Endothelial cell of umbilical vein (primary cell): Measurements from ENCODE around the gene ZFR2. TPM values are rescaled to one million over a fixed set of nuclear protein-coding genes. Genes with fewer than 3 reads are reported as not detected.

Source experiments
- BruUV-seq: library from RNA; stranded (reverse); fragments of 400-500 nt; replicated peaks from 2 replicates; lab custom pipeline; 2021; lab: Mats Ljungman, UMichigan
- CTCF ChIA-PET: fragments of 300-600, 350-600 bp; sonication (Branson Sonifier 250); formaldehyde crosslinking; loops from one replicate; lab custom pipeline; 2021; ENCODE audit warnings: antibody characterized with exemption, inconsistent platforms; lab: Charles Lee
- POLR2A ChIA-PET: fragments of 300-600, 350-600 bp; sonication (Branson Sonifier 250); formaldehyde crosslinking; loops from one replicate; lab custom pipeline; 2021; ENCODE audit warnings: antibody characterized with exemption, inconsistent platforms; lab: Charles Lee
- DNase-seq: peaks from one replicate; pipeline ENCODE4 v3.0.0-alpha.2; 2011; ENCODE audit warnings: low read depth, low spot score
- FAIRE-seq: peaks from 2 replicates; lab custom pipeline; 2011; peaks lifted over from hg19 to GRCh38; lab: Jason Lieb, UNC
- H2AFZ ChIP-seq: 2 replicates; pipeline ENCODE4 v1.6.0; 2012; ENCODE audit warnings: low read depth, low read length, control low read depth, inconsistent platforms
- H3K27ac ChIP-seq: 2 replicates; pipeline ENCODE4 v1.5.1; 2011; ENCODE audit warnings: low read depth, mild to moderate bottlenecking, control low read depth, low read length, moderate library complexity; ENCODE audit not compliant: insufficient read depth
- H3K27me3 ChIP-seq, 2 experiments: 2 replicates each; pipeline versions ENCODE4 v1.6.0 to v1.6.1; 2011; ENCODE audit warnings: low read length in 2 of 2, mixed read lengths in 1 of 2; ENCODE audit not compliant: control insufficient read depth in 2 of 2, insufficient read depth in 2 of 2
- H3K36me3 ChIP-seq, 2 experiments: 2 replicates in 1 of 2; 3 replicates in 1 of 2; pipeline ENCODE4 v1.5.1; 2011; ENCODE audit warnings: low read length in 2 of 2, mild to moderate bottlenecking in 1 of 2, moderate library complexity in 1 of 2; ENCODE audit not compliant: control insufficient read depth in 2 of 2, insufficient read depth in 2 of 2; ENCODE audit errors: extremely low read depth in 1 of 2
- H3K4me1 ChIP-seq: 3 replicates; pipeline ENCODE4 v1.5.1; 2011; ENCODE audit warnings: mild to moderate bottlenecking, low read length; ENCODE audit not compliant: control insufficient read depth, insufficient read depth; ENCODE audit errors: extremely low read depth
- H3K4me2 ChIP-seq: 2 replicates; pipeline ENCODE4 v1.6.1; 2011; ENCODE audit warnings: low read length, control low read depth, mixed read lengths; ENCODE audit not compliant: insufficient read depth
- H3K4me3 ChIP-seq, 3 experiments: fragments of 200-600 bp in 1 of 3; sonication (generic), shearing (Covaris generic) in 1 of 3; replicated peaks in 1 of 3; 2 replicates each; pipeline ENCODE4 v1.5.1; 2011 to 2016; ENCODE audit warnings: control low read depth in 3 of 3, low read length in 3 of 3, mild to moderate bottlenecking in 2 of 3, inconsistent platforms in 1 of 3, low read depth in 1 of 3, moderate library complexity in 1 of 3; ENCODE audit not compliant: insufficient read depth in 1 of 3
- H3K79me2 ChIP-seq: 2 replicates; pipeline ENCODE4 v1.6.0; 2012; ENCODE audit warnings: low read length, inconsistent platforms; ENCODE audit not compliant: control insufficient read depth, insufficient read depth
- H3K9ac ChIP-seq: replicated peaks from 2 replicates; pipeline ENCODE3; 2011; ENCODE audit warnings: low read length, control low read depth; ENCODE audit not compliant: insufficient read depth; ENCODE audit errors: extremely low read depth
- H3K9me1 ChIP-seq: replicated peaks from 3 replicates; pipeline ENCODE4 v1.6.0; 2011; ENCODE audit warnings: mild to moderate bottlenecking, low read length; ENCODE audit not compliant: control insufficient read depth, insufficient read depth; ENCODE audit errors: extremely low read depth
- H3K9me3 ChIP-seq: replicated peaks from 2 replicates; pipeline ENCODE4 v1.5.1; 2012; ENCODE audit warnings: low read length, inconsistent platforms; ENCODE audit not compliant: control insufficient read depth, insufficient read depth
- H4K20me1 ChIP-seq: replicated peaks from 2 replicates; pipeline ENCODE3; 2011; ENCODE audit warnings: mild to moderate bottlenecking, low read length; ENCODE audit not compliant: control insufficient read depth, insufficient read depth; ENCODE audit errors: extremely low read depth
- EZH2 ChIP-seq: IDR thresholded peaks from 2 replicates; pipeline ENCODE4 v1.6.1; 2012; ENCODE audit warnings: borderline replicate concordance, low read depth, mild to moderate bottlenecking, moderate library complexity, low read length, inconsistent platforms; ENCODE audit not compliant: severe bottlenecking
- FOS ChIP-seq: IDR thresholded peaks from 2 replicates; pipeline ENCODE4 v1.6.1; 2011; ENCODE audit warnings: mild to moderate bottlenecking, low read length, moderate library complexity, borderline replicate concordance; ENCODE audit not compliant: insufficient read depth
- GATA2 ChIP-seq: IDR thresholded peaks from 2 replicates; pipeline ENCODE4 v1.7.0; 2011; ENCODE audit warnings: low read depth, mild to moderate bottlenecking, moderate library complexity, mixed read lengths, low read length; ENCODE audit not compliant: insufficient read length, insufficient read depth
- JUN ChIP-seq: IDR thresholded peaks from 2 replicates; pipeline ENCODE4 v1.6.1; 2011; ENCODE audit warnings: borderline replicate concordance, low read depth; ENCODE audit not compliant: insufficient read length, insufficient read depth
- MAX ChIP-seq: IDR thresholded peaks from 2 replicates; pipeline ENCODE4 v1.6.1; 2011; ENCODE audit not compliant: insufficient read depth, insufficient read length
- MYC ChIP-seq: IDR thresholded peaks from one replicate; pipeline ENCODE4 v1.6.1; 2011; ENCODE audit warnings: mild to moderate bottlenecking, low read depth, low read length
- POLR2A ChIP-seq: IDR thresholded peaks from 2 replicates; pipeline ENCODE4 v1.6.1; 2012; ENCODE audit warnings: low read depth, mild to moderate bottlenecking, control low read depth, low read length
- POLR2AphosphoS5 ChIP-seq: IDR thresholded peaks from 2 replicates; pipeline ENCODE4 v1.6.1; 2012; ENCODE audit warnings: low read depth, mild to moderate bottlenecking, control low read depth, low read length, moderate library complexity; ENCODE audit not compliant: insufficient read depth
- dilution Hi-C: fragments of 300-500 bp; cut with MboI; formaldehyde crosslinking; loops from one replicate; pipeline ENCODE4 v1.15.0; 2019; ENCODE audit warnings: low sequenced_read_pairs; ENCODE audit not compliant: extremely low pct_ligation_motif_present
- intact Hi-C: fragments of 100-400 bp; cut with micrococcal nuclease; formaldehyde crosslinking; loops from one replicate; pipeline ENCODE4 v1.10.0; 2022
- polyA plus RNA-seq, 4 experiments: library from polyadenylated mRNA; depleted of rRNA in 3 of 4; stranded (reverse) in 3 of 4; unstranded in 1 of 4; fragments of >200 nt; gene quantifications; 2 replicates each; pipeline versions ENCODE4 v1.2.1 to v1.2.3, GENCODE V29; 2011 to 2012; ENCODE audit warnings: missing spikeins in 1 of 4
- total RNA-seq: library from RNA; stranded (reverse); gene quantifications from 2 replicates; pipeline ENCODE4 v1.2.3, GENCODE V29; 2021
- TF ChIP-seq, protein P1 (sequence below), 2 donors: IDR thresholded peaks; 1 replicate in 1 of 2; 2 replicates in 1 of 2; pipeline ENCODE4 v1.5.1; 2011; ENCODE audit warnings: low read length in 2 of 2, mild to moderate bottlenecking in 2 of 2, moderate library complexity in 2 of 2, control low read depth in 1 of 2, inconsistent platforms in 1 of 2, low read depth in 1 of 2; ENCODE audit not compliant: insufficient read depth in 1 of 2; ENCODE audit errors: extremely low read depth in 1 of 2

The ZFR2 gene
- total and polyA plus RNA-seq, 2 donors (not counting 3 experiments of a cell fraction or from before 2014, with no cell fraction given) = not detected

- Histone ChIP-seq H3K36me3 (no peaks in the 10 kb centered on the region), H3K9me3 (no peaks in the 10 kb centered on the region), H3K79me2 (no peaks in the 10 kb centered on the region), H3K4me3 (no peak overlapping the region), H4K20me1 (no peaks in the 10 kb centered on the region), H3K9me1 (no peaks in the 10 kb centered on the region), H3K4me1 (no peaks in the 10 kb centered on the region), H3K27ac (no peak overlapping the region), H3K4me2 (no peak overlapping the region), H2AFZ (no peak overlapping the region), H3K9ac (no peak overlapping the region), H3K27me3 (no peaks in the 10 kb centered on the region)
- ChIA-PET CTCF (interaction anchor here (0.6 to 3.8 kb wide), 3 partner anchors 12 to 39 kb away, joined by 4 to 22 read pairs (median 6); no protein-coding TSS in a partner anchor), POLR2A (no interaction called here)
- intact Hi-C loops (no loop called here), dilution Hi-C loops (no loop called here)
- BruUV-seq = no TSS peak
- FAIRE-seq (no peak), DNase-seq (no peak)
- TF ChIP-seq GATA2 = no peak
Measured at GRCh38 chr19:3809881-3810707, 58.7 kb downstream of the ZFR2 start.

DNA sequence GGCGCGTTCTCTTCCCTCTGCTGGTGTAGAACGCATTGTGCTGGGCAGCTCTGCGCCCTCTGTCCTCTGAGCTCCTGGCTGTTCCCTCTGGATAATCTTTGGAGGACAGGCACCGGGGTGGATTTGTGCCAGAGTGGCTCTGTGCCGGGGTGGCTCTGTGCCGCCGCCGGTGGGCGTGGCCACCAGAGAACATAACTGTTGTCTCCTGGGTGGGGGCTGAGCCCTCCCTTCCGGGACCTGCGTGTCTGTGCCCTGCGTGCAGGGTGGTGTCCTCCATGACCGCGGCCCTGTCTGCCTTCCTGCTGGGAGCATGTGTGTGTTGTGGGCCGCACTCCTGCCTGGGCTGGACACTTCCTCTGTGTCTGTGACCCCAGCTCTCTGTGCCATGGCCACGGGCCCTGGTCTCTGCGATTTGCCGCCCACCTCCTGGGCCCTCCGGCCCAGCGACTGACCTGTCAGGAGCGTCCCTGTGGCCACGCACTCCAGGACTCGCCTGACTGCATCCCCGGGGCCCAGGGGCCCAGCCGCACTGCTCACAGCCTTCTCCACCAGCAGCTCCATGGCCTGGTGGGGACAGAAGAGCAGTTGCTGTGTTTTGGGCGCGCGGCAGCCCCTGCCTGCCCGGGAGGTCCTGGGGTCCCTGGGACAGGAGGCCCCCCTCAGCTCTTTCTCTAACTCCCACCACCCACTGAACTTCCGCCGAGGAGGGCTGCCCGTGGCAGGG, 60.3 kb downstream of the ZFR2 start:
- intact Hi-C loops = no loop called here
- Histone ChIP-seq H3K4me3 (no peak overlapping the region), H3K9me1 (no peaks in the 10 kb centered on the region), H3K4me1 (no peaks in the 10 kb centered on the region), H3K9me3 (no peaks in the 10 kb centered on the region), H2AFZ (no peak overlapping the region), H3K36me3 (no peaks in the 10 kb centered on the region), H4K20me1 (no peaks in the 10 kb centered on the region), H3K79me2 (no peaks in the 10 kb centered on the region), H3K27ac (no peak overlapping the region), H3K4me2 (no peak overlapping the region), H3K27me3 (no peaks in the 10 kb centered on the region), H3K9ac (no peak overlapping the region)
- ChIA-PET CTCF (interaction anchor here (1.6 kb wide), 1 partner anchor 13 kb away, joined by 6 read pairs; no protein-coding TSS in a partner anchor), POLR2A (no interaction called here)
- no peak for FAIRE-seq
- no TSS peak for BruUV-seq
- dilution Hi-C loops = no loop called here
- TF ChIP-seq MYC (no peak), MAX (no peak), FOS (no peak), GATA2 (no peak), POLR2A (no peak), JUN (no peak), EZH2 (no peak), POLR2AphosphoS5 (no peak)
- TF ChIP-seq, protein P1, sequence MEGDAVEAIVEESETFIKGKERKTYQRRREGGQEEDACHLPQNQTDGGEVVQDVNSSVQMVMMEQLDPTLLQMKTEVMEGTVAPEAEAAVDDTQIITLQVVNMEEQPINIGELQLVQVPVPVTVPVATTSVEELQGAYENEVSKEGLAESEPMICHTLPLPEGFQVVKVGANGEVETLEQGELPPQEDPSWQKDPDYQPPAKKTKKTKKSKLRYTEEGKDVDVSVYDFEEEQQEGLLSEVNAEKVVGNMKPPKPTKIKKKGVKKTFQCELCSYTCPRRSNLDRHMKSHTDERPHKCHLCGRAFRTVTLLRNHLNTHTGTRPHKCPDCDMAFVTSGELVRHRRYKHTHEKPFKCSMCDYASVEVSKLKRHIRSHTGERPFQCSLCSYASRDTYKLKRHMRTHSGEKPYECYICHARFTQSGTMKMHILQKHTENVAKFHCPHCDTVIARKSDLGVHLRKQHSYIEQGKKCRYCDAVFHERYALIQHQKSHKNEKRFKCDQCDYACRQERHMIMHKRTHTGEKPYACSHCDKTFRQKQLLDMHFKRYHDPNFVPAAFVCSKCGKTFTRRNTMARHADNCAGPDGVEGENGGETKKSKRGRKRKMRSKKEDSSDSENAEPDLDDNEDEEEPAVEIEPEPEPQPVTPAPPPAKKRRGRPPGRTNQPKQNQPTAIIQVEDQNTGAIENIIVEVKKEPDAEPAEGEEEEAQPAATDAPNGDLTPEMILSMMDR (IDR thresholded peaks at IDR 0.05; ENCODE audit: extremely low read depth in 1 of 2, insufficient read depth in 1 of 2, low read depth in 1 of 2, low read length in 2 of 2) = no peak
- no peak for DNase-seq
